ENCODE results near the gene CFAP61.
"Not testable (repeated sequence)": the region's sequence is repeated elsewhere in the genome, so short reads cannot be mapped to it uniquely, and the experiment has no call there.

CFAP61 gene

DNA sequence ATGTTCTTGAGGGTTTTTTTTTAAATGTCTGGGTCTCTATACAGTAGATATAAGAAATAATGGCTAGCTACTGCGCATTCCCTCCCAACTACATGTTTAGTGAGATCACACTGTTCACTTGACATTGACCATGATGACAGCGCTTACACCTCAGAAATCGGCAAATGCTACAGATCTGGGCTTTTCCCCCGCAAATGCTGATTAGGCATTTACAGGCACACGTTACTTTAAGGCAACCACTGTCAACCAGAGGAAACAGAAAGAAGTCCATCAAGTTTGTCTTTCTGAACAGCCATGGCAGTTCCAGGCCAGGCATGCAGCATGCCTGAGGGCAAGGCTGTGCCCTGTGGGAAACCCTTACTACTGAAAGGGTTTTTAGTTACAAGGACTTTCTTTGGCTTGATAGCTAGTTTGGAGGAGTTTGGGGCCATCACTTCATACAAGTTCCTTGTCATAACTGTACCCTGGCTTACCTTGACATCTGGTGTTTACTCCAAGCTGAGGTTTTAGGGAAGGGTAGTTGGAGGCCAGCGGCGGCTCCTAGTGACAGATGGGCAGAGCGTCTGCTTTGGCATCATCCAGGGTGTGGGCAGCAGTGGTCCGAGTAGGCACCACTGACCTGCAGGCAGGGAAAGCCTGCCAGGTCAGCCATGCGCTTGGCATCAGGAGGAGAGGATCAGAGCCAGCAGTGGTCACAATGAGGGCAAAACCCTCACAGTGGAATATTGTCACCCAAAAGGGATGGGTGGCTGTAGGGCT, 43.0 kb downstream of the CFAP61 start:
- DNase-seq, result no peak

DNA sequence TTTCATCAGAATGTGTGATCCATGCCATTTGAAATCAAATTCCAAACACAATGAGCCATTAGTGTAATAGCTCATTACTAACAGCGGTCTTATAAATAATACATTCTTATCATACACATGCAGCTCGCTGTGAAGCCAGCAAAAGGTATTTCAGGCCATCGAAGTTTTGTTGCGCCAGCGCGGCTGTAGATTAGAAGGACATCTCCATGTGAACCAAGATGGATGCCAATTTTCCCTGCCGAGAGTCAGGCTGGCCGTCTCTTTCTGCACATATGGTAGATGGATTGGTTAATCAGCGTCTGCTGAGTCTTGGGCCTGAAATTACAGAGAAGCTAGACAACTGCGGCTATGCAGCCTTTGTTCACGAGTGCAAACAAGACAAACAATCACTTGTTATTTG, 44.1 kb downstream of the CFAP61 start:
- DNase-seq, result no peak

DNA sequence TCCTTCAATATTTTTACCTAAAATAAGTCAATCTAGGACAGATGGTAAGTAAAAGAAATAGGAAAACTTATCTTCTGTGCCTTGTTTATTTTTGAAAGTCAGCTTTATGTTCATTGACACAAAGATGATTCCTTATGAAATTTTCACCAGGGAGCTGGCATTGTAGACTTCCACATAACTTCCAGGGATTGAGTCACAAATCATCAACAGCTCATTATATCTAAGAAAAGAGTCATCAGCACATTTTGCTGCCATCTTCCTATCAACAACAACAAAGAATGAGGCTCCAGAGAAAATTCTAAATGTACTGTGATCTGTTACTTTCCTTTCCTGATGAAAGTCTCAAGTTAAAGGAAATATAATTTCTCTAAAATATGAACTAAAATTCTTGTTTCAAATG, 48.5 kb downstream of the CFAP61 start:
- no peak for DNase-seq

DNA sequence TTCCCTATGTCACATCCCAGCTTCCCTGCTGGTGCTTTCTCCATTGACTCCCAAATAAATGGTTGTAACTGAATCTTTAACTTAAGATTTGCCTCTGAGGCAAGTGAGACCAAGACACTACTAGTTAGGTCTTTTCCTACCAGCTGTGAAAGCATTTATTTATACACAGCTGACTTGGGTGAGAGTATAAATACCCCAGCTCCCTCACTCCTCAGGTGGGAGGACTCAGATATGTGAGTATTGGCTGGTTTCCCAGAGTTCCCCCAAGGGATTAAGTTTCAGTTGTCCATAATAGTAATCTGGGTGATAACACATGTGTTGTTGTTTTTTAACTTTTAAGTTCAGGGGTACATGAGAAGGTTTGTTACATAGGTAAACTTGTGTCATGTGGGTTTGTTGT, 49.8 kb downstream of the CFAP61 start:
- DNase-seq, result no peak

DNA sequence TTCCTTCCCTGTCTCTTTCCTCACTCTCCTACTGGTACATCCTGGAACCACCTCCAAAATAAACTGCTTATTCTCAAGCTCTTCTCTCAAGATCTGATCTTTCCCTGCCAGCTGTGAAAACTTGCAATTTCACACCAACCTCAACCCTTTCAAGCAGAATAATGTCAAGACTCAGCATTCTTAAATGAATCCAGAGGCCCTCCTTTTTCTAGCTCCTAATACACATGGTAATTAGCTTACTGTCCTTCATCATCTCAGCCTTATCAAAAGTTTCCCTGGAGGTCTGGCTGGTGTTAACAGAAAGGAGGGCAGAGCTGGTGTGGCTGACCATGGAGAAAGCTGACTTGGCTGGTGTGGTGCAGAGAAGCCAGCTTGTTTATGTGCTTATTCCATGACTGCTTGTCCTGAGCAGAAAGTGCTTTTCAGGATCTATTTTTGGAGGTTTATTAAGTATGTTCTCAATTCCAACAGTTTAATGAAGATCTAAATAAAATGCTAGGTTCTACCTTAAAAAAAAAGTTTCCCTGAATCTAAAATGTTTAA, 50.5 kb downstream of the CFAP61 start:
- DNase-seq, result no peak

DNA sequence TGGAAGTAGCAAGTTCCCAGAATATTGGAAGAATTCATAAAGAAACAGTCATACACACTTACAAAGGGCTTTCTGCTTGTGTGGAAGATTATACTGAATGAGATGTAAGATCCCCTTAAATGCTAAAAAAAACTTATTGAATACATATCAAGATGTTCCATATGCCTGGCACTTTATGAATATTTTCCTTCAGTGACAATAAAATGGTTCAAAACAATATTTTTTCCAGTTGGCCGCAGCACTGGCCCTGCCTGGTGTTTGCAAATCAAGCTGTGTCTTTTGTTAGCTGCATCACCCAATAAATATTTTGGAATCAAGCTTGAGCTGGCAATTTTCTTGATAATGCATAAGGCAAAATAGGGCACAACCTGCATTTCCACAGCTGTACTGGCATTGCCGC, 51.2 kb downstream of the CFAP61 start:
- DNase-seq, result no peak

DNA sequence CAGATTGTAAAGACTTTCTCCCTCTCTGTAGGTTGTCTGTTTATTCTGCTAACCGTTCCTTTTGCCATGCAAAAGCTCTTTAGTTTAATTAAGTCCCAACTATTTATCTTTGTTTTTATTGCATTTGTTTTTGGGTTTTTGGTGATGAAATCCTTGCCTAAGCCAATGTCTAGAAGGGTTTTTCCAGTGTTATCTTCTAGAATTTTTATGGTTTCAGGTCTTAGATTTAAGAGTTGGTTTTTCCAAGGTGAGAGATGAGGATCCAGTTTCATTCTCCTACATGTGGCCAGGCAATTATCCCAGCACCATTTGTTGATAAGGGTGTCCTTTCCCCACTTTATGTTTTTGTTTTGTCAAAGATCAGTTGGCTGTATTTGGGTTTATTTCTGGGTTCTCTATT, 70.9 kb downstream of the CFAP61 start:
- not testable (repeated sequence) for DNase-seq

DNA sequence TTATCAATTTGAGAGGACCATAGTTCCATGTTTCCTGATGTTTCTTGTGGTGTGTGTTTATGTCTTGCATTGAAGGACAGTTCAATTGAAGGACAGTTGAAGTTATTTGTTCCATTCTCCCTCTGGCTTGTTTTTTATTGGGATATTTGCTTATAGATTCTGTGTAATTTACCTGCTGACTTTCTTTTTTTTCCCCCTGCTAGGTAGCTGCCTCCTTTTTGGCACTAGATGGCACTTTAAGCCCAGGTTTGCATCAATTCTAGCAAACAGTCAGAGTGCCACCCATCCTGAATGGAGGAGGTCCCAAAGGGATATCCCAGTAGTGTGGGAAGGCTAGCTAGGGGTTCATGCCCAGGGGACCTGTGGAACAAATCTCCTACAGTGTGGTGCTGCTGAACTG, 78.1 kb downstream of the CFAP61 start:
- DNase-seq, result peak; percentile 40

DNA sequence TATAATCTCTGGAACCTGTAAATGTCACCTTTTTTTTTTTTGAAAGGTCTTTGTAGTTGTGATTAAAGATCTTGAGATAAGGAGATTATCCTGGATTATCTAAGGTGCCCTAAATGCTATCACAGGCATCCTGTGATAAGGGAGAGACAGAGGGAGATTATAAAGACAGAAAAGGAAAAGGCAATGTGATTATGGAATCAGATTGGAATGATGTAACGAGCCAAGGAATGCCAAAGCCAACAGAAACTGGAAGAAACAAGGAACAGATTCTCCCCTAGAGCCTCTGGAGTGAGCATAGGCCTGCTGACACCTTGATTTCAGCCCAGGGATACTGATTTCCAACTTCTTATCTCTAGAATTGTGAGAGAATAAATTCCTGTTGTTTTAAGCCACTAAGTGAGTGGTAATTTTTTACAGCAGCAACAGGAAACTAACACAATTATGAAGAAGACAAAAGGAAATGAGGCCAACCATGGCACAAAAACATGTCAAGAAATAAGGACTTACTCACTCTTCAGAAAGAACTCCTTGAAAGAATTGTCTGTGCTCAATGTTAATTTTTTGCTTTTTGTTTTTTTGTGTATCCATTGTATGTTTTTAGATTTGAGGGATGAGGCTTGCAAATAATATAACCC, 82.7 kb downstream of the CFAP61 start:
- DNase-seq, result no peak

DNA sequence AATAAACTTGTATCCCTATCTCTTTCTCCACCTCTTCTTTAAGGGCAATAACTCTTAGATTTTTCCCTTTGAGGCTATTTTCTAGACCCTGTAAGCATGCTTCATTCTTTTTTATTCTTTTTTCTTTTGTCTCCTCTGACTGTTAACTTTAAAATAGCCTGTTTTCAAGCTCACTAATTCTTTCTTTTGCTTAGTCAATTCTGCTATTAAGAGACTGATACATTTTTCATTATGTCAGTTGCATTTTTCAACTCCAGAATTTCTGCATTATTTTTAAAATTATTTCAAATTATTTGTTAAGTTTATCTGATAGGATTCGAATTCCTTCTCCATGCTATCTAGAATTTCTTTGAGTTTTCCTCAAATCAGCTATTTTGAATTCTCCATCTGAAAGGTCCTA, 84.0 kb downstream of the CFAP61 start:
- DNase-seq, result no peak

DNA sequence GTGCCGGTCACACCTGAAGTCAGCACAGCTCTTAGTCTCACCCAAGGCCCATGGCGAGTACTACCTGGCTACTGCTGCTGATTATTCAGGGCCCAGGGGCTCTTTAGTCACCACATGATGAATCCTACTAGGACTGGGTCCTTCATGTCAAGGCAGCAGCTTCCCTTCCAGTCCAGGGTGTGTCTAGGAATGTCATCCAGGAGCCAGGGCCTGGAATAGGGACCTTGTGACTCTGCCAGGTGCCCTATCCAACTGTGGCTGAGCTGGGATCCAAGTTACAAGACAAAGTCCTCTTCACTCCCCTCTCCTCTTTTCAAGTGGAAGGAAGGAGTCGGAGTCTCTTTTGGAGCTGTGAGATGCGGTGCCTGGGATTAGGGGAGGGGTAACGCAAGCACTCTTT, 85.5 kb downstream of the CFAP61 start:
- no peak for DNase-seq

DNA sequence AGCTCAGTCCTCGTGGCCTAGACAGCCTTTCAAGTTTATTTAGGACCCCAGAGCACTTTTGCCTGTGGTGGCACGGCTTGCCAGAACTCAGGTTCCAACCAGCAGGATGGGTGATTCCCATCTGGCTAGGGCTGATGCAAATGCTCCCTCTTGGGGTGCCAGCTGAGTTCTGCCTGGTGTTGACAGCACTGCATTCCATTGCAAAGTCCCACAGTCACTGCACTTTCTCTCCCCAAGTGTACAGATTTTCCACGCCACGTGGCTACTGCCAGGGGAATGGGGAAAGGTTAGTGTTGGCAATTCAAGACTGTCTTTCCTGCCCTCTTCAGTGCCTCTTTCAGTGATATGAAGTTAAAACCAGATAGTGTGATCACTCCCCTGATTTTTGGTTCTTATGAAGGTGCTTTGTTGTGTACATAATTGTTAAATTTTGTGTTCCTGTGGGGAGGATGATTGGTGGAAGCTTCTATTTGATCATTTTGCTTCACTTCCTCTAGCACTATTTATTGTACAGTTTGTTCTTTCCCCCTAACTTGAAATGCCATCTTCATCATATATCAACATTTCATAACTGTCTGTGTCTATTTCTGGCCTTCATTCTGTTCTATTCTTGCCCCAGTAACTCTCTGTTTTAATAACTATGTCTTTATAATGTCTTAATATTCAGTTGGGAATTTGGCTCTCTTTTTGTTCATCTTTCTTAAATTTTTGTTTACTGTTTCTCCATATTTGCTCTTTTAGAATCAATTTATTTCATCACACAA, 86.2 kb downstream of the CFAP61 start:
- DNase-seq, result no peak

DNA sequence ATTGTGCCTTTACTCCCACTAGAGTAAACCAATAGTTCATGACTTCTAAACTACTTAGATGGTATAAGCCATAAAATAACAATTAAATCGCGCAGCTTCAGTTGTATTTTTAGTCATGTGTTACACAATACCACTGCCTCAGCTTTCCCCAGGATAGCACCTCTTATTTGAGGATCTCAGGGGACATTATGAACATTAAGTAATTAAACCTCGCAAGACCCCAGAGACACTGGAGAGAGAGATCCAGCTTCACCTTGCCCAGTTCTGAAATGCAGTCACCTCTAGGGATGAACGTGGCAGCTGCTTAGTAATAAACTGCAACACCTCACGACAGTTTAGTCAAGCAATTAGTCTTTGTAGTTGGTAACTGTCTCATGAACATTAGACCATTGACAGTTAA, 87.1 kb downstream of the CFAP61 start:
- no peak for DNase-seq

DNA sequence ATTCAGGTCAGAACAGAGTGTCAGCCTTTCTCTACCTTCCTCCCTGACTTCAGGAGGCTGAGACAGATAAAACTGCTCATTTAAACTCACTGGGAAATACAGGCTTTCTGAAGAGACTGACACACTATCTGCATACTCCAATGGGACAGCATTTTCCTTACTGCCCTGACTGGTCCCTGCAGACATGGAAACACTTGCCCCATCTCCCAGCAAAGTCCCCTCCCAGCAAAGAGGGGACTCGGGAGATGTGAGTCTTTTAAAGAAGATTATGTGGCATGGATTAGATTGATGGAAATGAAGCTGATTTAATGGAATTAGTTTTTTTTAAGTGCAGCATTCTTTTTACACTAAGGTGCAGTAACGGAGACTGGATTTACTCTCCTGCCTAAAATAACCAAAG, 90.8 kb downstream of the CFAP61 start:
- no peak for DNase-seq

DNA sequence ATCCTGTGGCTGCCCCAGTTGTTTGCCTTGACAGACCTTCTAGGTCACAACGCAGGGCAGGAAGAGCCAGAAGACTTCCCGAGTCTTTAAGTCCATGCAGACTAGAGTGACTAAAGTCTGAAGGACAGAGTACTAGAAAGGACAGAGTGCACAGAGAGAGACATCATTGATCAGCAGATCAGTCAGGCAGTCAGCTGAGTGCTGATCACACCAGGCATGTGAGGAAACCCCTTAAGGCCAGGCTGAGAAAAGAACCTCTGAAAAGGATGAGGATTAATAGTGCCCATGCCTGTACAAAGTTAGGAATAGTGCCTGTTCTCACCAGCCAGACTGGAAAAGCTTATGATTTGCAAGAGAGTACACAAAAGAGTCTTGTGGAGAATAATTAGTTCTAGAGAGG, 91.3 kb downstream of the CFAP61 start:
- no peak for DNase-seq

DNA sequence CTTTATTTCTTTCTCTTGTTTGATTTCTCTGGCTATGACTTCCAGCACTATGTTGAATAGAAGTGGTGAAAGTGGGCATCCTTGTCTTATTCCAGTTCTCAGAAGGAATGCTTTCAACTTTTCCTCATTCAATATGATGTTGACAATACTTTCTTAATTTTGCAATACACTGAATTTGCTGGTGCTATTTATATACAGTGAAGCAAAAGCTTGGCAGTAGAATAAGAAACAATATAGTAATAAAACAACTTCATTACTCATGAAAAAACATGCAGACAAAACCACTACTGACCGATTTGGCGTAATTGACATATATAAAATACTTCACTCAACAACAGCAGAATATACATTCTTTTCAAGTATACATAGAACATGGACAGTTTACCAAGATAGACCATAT, 96.4 kb downstream of the CFAP61 start:
- DNase-seq, result no peak

DNA sequence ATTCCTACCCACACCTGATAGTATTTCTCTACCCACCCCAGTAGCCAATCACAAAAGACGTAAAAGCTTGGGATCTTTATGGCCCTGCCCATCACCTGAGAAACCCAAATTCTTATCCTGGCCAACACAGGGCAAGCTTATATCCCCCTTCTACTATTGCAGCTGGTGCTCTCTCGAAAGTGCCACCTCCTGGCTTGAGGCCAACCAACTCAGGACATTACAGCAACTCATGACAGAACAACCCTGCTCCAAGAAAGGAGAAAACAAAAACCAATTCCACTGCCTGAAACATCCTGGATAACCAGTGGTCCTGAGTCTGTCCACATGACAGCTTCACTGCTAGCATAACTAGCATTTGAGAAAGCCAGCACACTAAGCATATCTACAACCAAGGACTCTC, 97.9 kb downstream of the CFAP61 start:
- no peak for DNase-seq

DNA sequence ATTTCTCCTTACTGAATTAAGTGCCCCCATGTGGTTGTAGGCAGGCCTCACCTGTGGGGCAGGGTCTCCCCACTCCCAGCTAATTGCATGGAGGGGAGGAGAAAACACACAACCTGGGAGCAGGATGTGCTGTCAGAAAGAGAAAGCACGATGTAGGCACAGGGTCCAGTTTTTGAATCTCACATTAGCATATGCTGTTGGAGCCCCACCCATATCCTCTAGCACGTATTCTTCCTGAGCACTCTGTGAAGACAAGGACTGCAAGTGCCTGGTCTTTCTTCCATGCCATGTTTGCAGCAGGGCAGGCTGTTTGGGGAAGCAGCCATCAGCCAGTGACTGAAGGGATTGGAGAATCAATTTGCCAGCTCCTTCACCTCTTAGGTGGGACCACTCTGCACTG, 108.2 kb downstream of the CFAP61 start:
- no peak for DNase-seq

DNA sequence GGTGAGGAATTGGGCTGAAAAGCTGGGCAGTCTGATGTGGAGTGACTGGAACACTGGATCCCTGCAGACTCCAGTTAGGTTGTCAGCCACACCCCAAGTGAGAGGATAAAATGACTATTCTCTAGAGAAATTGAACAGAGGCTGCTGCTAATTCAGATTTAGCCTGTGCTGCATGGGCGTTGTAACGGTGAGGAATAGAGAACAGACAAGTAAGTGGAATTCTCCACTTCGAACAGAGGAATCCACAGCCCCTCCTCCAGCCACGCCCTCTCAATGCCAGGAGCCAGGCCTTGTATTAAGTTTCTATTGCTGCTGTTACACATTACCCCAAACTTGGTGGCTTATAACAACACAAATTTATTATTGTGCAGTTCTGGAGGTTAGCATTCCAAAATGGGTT, 109.3 kb downstream of the CFAP61 start:
- no peak for DNase-seq

DNA sequence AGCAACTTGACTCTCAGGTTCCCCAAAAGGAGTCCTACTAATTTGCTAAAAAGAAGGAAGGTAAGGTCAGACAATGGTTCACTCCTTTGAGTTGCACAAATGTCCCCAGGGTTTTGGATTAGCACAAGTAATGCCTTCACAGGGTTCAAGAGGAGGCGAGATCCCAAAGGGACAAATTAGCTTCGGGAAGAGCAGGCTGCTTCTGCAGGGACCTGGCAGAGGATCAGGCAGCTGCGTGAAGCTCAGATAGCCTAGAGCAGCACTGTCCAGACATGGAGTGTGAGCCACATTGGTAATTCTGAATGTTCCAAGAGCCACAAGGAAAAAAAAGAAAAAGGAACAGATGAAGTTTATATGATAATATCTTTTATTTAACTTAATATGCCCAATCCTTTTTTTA, 115.4 kb downstream of the CFAP61 start:
- no peak for DNase-seq

DNA sequence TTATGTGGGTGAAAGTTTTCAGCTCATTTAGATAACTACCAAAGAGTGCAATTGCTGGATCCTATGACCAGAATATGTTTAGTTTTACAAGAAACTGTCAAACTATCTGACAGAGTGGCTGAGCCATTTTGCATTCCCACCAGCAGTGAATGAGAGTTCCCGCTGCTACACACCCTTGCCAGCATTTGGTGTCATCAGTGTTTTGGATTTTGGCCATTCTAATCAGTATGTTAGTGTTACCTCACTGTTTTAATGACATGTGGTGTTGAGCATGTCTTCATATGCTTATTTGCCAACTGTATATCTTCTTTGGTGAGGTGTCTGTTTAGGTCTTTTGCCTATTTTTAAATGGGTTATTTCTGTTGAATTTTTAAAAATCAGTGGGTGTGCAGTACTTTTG, 120.9 kb downstream of the CFAP61 start:
- DNase-seq, result no peak

DNA sequence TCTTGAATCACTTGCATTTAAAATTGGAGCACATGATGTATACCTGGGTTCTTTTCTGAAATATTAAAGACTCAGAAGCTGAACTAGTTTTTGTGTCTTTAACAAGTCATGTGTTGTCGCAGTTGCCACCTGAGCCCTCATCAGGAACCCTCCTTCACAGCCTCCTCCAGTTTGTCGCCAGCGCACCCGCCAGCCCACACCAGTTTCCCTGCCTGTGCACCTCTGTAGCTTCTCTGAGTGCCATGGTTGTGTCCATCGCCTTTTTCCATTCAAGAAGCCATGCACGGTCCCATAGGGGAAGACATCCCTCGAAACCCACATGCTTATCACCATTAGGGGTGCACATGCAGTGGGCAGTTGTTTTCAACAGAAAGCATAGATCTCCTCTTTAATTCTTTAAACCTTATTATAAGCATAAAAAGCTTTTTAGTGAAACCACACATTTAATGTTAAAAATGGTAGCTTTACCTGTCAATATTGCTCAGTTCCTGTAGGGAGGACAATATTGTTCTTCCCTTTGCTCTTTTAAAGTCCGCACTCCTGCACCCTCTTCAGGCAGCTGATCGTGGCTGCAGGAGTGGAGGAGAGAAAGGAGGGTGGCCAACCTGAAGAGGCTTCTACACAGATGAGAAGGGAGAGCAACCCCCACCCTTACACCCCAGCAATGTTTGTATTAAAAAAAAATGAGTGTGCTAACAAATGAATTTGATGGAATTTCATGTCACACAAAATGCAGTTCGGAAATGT, 121.9 kb downstream of the CFAP61 start:
- no peak for DNase-seq

DNA sequence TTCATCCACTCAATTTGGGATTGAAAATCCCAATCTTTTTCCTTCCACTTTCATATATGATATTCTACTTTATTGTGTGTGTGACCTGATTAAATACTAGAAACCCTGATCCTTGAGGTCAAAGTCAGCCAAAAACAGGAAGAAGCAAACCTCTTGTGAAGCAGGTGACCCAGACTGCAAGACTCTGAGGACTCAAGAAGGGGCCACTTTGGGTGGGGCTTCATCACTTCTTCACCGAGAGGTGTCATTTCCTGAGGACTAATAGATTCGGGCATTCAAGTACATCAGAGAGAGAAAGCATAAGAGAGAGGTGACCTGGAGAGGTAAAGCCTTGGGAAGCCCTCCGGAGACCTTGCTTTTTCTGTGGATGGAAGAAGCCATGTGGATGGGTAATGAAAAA, 129.0 kb downstream of the CFAP61 start:
- DNase-seq, result no peak

Measured in NCI-H2107 (cell line).